ENCODE measurements around the gene GSTM3. TPM values are rescaled to one million over a fixed set of nuclear protein-coding genes. Genes with fewer than 3 reads are reported as not detected.

GSTM3 gene
- total and polyA plus RNA-seq, 2 of the 13 experiments (the other 11 are each of a cell fraction or from before 2014, with no cell fraction given) = 127 to 142 TPM

GRCh38 chr1:109739738-109740614 is 862 bp downstream of the GSTM3 start (continued):
- TF ChIP-seq, protein P1, sequence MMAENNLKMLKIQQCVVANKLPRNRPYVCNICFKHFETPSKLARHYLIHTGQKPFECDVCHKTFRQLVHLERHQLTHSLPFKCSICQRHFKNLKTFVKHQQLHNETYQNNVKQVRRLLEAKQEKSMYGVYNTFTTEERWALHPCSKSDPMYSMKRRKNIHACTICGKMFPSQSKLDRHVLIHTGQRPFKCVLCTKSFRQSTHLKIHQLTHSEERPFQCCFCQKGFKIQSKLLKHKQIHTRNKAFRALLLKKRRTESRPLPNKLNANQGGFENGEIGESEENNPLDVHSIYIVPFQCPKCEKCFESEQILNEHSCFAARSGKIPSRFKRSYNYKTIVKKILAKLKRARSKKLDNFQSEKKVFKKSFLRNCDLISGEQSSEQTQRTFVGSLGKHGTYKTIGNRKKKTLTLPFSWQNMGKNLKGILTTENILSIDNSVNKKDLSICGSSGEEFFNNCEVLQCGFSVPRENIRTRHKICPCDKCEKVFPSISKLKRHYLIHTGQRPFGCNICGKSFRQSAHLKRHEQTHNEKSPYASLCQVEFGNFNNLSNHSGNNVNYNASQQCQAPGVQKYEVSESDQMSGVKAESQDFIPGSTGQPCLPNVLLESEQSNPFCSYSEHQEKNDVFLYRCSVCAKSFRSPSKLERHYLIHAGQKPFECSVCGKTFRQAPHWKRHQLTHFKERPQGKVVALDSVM (CRISPR knock-in tag; IDR thresholded peaks at IDR 0.05) = no peak; the same call in 1 of the 2 replicates
- TF ChIP-seq KLF13 (CRISPR knock-in tag; IDR thresholded peaks at IDR 0.05) (0 out of 2 replicates have a peak, but pooled peaks have one; percentile 47), SMAD3 (CRISPR knock-in tag; IDR thresholded peaks at IDR 0.05) (peak; percentile 69; the same call in 1 of the 2 replicates), NCOA2 (CRISPR knock-in tag; IDR thresholded peaks at IDR 0.05) (no peak; the same call in 1 of the 2 replicates), ZNF382 (CRISPR knock-in tag; IDR thresholded peaks at IDR 0.05; ENCODE audit: borderline replicate concordance) (no peak), ZNF17 (CRISPR knock-in tag; IDR thresholded peaks at IDR 0.05) (no peak), ZNF737 (CRISPR knock-in tag; IDR thresholded peaks at IDR 0.05; ENCODE audit: borderline replicate concordance) (no peak), ZNF501 (CRISPR knock-in tag; IDR thresholded peaks at IDR 0.05) (peak; percentile 91), IRF2 (CRISPR knock-in tag; IDR thresholded peaks at IDR 0.05) (peak; percentile 56; the same call in 1 of the 2 replicates), ZBTB44 (CRISPR knock-in tag; IDR thresholded peaks at IDR 0.05) (no peak), HIC2 (CRISPR knock-in tag; IDR thresholded peaks at IDR 0.05; ENCODE audit: low read depth) (no peak), DNMT1 (CRISPR knock-in tag; IDR thresholded peaks at IDR 0.05) (no peak), ZMYM3 (CRISPR knock-in tag; IDR thresholded peaks at IDR 0.05) (no peak), GMEB1 (CRISPR knock-in tag; IDR thresholded peaks at IDR 0.05; ENCODE audit: borderline replicate concordance) (no peak; the same call in 1 of the 2 replicates), SRSF4 (IDR thresholded peaks at IDR 0.05; ENCODE audit: low read depth, low read length, poor library complexity, severe bottlenecking) (no peak), ZNF720 (CRISPR knock-in tag; IDR thresholded peaks at IDR 0.05) (no peak), ZNF207 (IDR thresholded peaks at IDR 0.05; ENCODE audit: borderline replicate concordance) (no peak), KDM2A (CRISPR knock-in tag; IDR thresholded peaks at IDR 0.05; ENCODE audit: borderline replicate concordance, low read depth) (peak; percentile 63; the same call in 1 of the 2 replicates)
- TF ChIP-seq, protein P2, sequence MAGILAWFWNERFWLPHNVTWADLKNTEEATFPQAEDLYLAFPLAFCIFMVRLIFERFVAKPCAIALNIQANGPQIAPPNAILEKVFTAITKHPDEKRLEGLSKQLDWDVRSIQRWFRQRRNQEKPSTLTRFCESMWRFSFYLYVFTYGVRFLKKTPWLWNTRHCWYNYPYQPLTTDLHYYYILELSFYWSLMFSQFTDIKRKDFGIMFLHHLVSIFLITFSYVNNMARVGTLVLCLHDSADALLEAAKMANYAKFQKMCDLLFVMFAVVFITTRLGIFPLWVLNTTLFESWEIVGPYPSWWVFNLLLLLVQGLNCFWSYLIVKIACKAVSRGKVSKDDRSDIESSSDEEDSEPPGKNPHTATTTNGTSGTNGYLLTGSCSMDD (CRISPR knock-in tag; IDR thresholded peaks at IDR 0.05) = no peak

All from HepG2 (cell line).